Liver (tissue), 9 donors: ENCODE measurements around the gene ADGRD1. TPM values are rescaled to one million over a fixed set of nuclear protein-coding genes. Genes with fewer than 3 reads are reported as not detected.

Experiments used
- DNase-seq: peaks from one replicate; pipeline ENCODE4 v3.0.0-alpha.2; 2017; ENCODE audit warnings: low spot score
- H3K27ac ChIP-seq, 2 donors: one replicate each; pipeline ENCODE4 v1.7.0; 2013; ENCODE audit warnings: inconsistent platforms in 2 of 2, low read length in 2 of 2, control low read depth in 1 of 2, low read depth in 1 of 2, mild to moderate bottlenecking in 1 of 2
- H3K27me3 ChIP-seq, 4 donors: one replicate each; pipeline versions ENCODE4 v1.6.1 to v1.7.0; 2013; ENCODE audit warnings: low read length in 3 of 4, inconsistent platforms in 1 of 4, mild to moderate bottlenecking in 1 of 4, moderate library complexity in 1 of 4; ENCODE audit not compliant: control insufficient read depth in 4 of 4, insufficient read depth in 4 of 4
- H3K36me3 ChIP-seq, 4 donors: one replicate each; pipeline versions ENCODE4 v1.6.1 to v1.7.0; 2013; ENCODE audit warnings: low read length in 3 of 4, mild to moderate bottlenecking in 3 of 4, low read depth in 1 of 4, moderate library complexity in 1 of 4; ENCODE audit not compliant: control insufficient read depth in 4 of 4, insufficient read depth in 3 of 4
- H3K4me1 ChIP-seq, 4 donors: one replicate each; pipeline versions ENCODE4 v1.6.1 to v1.7.0; 2013; ENCODE audit warnings: low read length in 3 of 4, mild to moderate bottlenecking in 3 of 4, moderate library complexity in 1 of 4; ENCODE audit not compliant: control insufficient read depth in 4 of 4, insufficient read depth in 4 of 4
- H3K4me3 ChIP-seq, 3 donors: one replicate each; pipeline versions ENCODE4 v1.6.1 to v1.7.0; 2013; ENCODE audit warnings: low read length in 3 of 3, control low read depth in 1 of 3, low read depth in 1 of 3, mild to moderate bottlenecking in 1 of 3
- H3K9ac ChIP-seq, 2 donors: one replicate each; pipeline ENCODE4 v1.7.0; 2013; ENCODE audit warnings: low read length in 2 of 2, mild to moderate bottlenecking in 2 of 2, moderate library complexity in 2 of 2, control low read depth in 1 of 2, low read depth in 1 of 2
- H3K9me3 ChIP-seq, 4 donors: one replicate each; pipeline versions ENCODE4 v1.6.1 to v1.7.0; 2013; ENCODE audit warnings: low read length in 3 of 4; ENCODE audit not compliant: control insufficient read depth in 4 of 4
- ATF3 ChIP-seq: IDR thresholded peaks from 2 replicates; pipeline ENCODE4 v1.6.1; 2016; ENCODE audit warnings: antibody characterized with exemption
- EGR1 ChIP-seq, 2 donors: IDR thresholded peaks; 2 replicates each; pipeline ENCODE4 v1.6.1; 2016 to 2018; ENCODE audit warnings: antibody characterized with exemption in 2 of 2, low read depth in 2 of 2
- FOXA1 ChIP-seq: IDR thresholded peaks from 2 replicates; pipeline ENCODE4 v1.6.1; 2016; ENCODE audit warnings: antibody characterized with exemption
- FOXA2 ChIP-seq: IDR thresholded peaks from 2 replicates; pipeline ENCODE4 v1.6.1; 2016; ENCODE audit warnings: antibody characterized with exemption
- JUND ChIP-seq, 2 donors: IDR thresholded peaks; 2 replicates each; pipeline ENCODE4 v1.6.1; 2016; ENCODE audit warnings: antibody characterized with exemption in 2 of 2
- NR2F2 ChIP-seq: IDR thresholded peaks from 2 replicates; pipeline ENCODE4 v1.6.1; 2016; ENCODE audit warnings: antibody characterized with exemption
- RAD21 ChIP-seq, 2 donors: IDR thresholded peaks; 2 replicates each; pipeline ENCODE4 v1.6.1; 2016; ENCODE audit warnings: antibody characterized with exemption in 2 of 2, mild to moderate bottlenecking in 2 of 2
- TAF1 ChIP-seq: conservative IDR thresholded peaks from 2 replicates; pipeline ENCODE4 v1.6.1; 2016; ENCODE audit warnings: antibody characterized with exemption, mild to moderate bottlenecking
- WGBS: extraction: QIAGEN DNeasy Blood & Tissue Kit; methylation state at CpG from one replicate; pipeline ENCODE4 v1.1.7; 2013; 5-methylcytosine and 5-hydroxymethylcytosine counted together
- polyA plus RNA-seq, 2 donors: library from polyadenylated mRNA; stranded (reverse) in 1 of 2; unstranded in 1 of 2; fragments of 200-250 nt in 1 of 2; fragments of >200 nt in 1 of 2; fragmentation: Nextera tagmentation in 1 of 2; extraction: Ambion mirVana in 1 of 2; gene quantifications; one replicate each; pipeline versions ENCODE4 v1.2.1 to v1.2.3, GENCODE V29; 2013 to 2015
- total RNA-seq, 2 donors: library from RNA; depleted of rRNA; stranded (reverse); fragments of >200 nt; gene quantifications; one replicate each; pipeline ENCODE4 v1.2.3, GENCODE V29; 2014
- TF ChIP-seq, protein P1 (sequence below): fragments of 150-350 bp; IDR thresholded peaks from 2 replicates; pipeline ENCODE4 v1.5.1; 2017; ENCODE audit warnings: improper control_type of control experiment, low read depth, low read length; ENCODE audit not compliant: missing input control
- TF ChIP-seq, protein P2 (sequence below): IDR thresholded peaks from 2 replicates; pipeline ENCODE4 v1.6.1; 2016; ENCODE audit warnings: antibody characterized with exemption
- donor health status: healthy.
- donor health status: healthy.
- donor health status: healthy.
- donor health status: healthy.
- donor health status: healthy.

Gene ADGRD1
- total and polyA plus RNA-seq, 4 donors = 2.7 to 7.1 (median 4.6) TPM

DNA sequence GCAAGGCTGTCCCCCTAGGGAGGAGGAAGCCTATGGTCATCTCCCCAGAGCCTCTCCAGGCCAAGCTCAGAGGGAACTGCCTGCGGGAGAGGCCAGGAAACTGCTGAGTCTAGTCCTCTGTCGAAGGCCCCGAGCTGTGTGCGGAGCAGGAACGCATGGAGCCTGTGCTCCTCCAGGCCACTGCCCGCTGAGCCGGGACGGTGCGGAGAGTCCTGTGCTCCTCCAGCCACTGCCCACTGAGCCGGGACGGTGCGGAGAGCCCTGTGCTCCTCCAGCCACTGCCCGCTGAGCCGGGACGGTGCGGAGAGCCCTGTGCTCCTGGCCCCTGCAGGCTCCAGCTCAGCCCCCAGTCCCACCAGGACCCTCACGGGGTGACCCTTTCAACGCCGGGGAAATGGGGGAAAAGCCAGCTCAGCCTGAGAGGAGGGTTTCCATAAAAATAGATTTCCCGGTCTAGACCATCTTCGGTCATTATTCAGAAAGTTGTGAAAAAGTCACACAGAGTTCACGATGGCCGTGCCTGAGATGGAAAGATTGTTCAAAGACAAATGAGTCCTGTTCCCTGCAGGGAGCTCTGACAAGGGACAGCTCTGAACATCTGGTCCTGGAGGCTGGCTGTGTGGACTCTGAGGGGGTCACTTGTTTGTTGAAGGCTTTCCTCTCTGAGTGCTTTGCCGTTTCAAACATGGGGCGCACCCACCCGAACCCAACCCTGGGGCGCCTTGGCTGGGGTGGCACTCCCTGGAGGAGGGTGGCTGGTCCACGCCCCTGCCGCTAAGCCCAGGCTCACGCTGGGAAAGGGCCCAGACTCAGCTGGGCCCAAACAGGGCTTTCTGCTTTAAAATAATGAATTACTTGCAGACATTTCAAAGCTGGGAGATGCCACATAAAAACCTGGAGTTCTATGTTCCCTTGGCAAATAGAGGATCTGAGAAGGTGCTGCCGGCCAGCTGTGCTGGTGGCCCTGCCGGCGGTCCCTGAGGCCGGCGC lies 85.5 kb downstream of the ADGRD1 start:
- DNase-seq = no peak
- H3K27ac ChIP-seq = no peak overlapping the region

DNA sequence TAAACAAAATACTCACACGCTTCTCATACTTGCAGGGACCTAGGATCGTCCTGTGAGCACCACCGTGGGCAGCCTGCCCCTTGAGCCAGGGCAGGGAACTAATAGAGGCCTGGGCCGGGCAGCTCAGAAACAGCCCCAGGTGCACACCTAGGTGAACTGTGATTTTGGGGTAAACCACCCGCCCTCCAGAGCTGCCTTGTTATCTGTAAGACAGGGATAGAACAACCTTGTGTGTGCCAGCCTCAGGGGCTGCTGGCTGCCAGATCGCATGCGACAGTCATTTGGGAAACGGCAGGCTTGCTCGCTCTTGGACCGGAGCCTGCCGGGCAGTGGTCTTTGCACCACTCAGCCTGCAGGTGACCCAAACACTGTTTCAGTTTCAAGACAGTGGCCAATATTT lies 86.8 kb downstream of the ADGRD1 start:
- Histone ChIP-seq H3K9me3 (no peaks in the 10 kb centered on the region), H3K27me3 (no peaks in the 10 kb centered on the region), H3K4me3 (no peak overlapping the region), H3K9ac (no peak overlapping the region), H3K36me3 (no peaks in the 10 kb centered on the region), H3K4me1 (no peaks in the 10 kb centered on the region), H3K27ac (no peak overlapping the region)
- 91% methylated on average over 11 of the region's 11 CpGs for WGBS
- no peak for DNase-seq
- TF ChIP-seq JUND (IDR thresholded peaks at IDR 0.05) (no peak), FOXA1 (no peak), RAD21 (IDR thresholded peaks at IDR 0.05) (no peak), FOXA2 (no peak), TAF1 (no peak), NR2F2 (no peak)

More for the DNA sequence above, 85.5 kb downstream of the ADGRD1 start:
- 90% methylated on average over 35 of the region's 35 CpGs for WGBS
- Histone ChIP-seq H3K36me3 (no peaks in the 10 kb centered on the region), H3K9me3 (no peaks in the 10 kb centered on the region), H3K27me3 (no peaks in the 10 kb centered on the region), H3K9ac (no peak overlapping the region), H3K4me3 (no peak overlapping the region), H3K4me1 (no peaks in the 10 kb centered on the region)
- TF ChIP-seq, protein P1, sequence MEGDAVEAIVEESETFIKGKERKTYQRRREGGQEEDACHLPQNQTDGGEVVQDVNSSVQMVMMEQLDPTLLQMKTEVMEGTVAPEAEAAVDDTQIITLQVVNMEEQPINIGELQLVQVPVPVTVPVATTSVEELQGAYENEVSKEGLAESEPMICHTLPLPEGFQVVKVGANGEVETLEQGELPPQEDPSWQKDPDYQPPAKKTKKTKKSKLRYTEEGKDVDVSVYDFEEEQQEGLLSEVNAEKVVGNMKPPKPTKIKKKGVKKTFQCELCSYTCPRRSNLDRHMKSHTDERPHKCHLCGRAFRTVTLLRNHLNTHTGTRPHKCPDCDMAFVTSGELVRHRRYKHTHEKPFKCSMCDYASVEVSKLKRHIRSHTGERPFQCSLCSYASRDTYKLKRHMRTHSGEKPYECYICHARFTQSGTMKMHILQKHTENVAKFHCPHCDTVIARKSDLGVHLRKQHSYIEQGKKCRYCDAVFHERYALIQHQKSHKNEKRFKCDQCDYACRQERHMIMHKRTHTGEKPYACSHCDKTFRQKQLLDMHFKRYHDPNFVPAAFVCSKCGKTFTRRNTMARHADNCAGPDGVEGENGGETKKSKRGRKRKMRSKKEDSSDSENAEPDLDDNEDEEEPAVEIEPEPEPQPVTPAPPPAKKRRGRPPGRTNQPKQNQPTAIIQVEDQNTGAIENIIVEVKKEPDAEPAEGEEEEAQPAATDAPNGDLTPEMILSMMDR = no peak
- TF ChIP-seq FOXA2 = no peak
- no peak for TF ChIP-seq NR2F2

GRCh38 chr12:131041216-131041967 lies 87.7 kb downstream of the ADGRD1 start:
- 87% methylated on average over 20 of the region's 20 CpGs for WGBS
- no peak overlapping the region for H3K27ac ChIP-seq
- no peaks in the 10 kb centered on the region for H3K36me3 ChIP-seq
- DNase-seq = no peak
- no peak overlapping the region for H3K9ac ChIP-seq
- no peaks in the 10 kb centered on the region for H3K4me1 ChIP-seq
- H3K9me3 ChIP-seq = no peaks in the 10 kb centered on the region
- H3K27me3 ChIP-seq = no peaks in the 10 kb centered on the region
- H3K4me3 ChIP-seq = no peak overlapping the region
- TF ChIP-seq ATF3 (no peak), FOXA2 (no peak), NR2F2 (no peak), EGR1 (IDR thresholded peaks at IDR 0.05; ENCODE audit: low read depth in 2 of 2) (no peak), JUND (IDR thresholded peaks at IDR 0.05) (no peak)
- TF ChIP-seq, protein P2, sequence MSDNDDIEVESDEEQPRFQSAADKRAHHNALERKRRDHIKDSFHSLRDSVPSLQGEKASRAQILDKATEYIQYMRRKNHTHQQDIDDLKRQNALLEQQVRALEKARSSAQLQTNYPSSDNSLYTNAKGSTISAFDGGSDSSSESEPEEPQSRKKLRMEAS = no peak
